DOHH2 (cell line): ENCODE results near the gene TLX2.

Experiments
- H3F3A ChIP-seq: fragments of 200-600 bp; sonication (generic), shearing (Covaris generic); 2 replicates; pipeline ENCODE4 v1.6.0; 2016; ENCODE audit warnings: antibody characterized with exemption, mild to moderate bottlenecking; ENCODE audit not compliant: control insufficient read depth, insufficient read depth
- H3K27ac ChIP-seq: fragments of 200-600 bp; sonication (generic); 2 replicates; pipeline ENCODE4 v1.5.1; 2014; ENCODE audit warnings: low read depth, mild to moderate bottlenecking, low read length, moderate library complexity
- H3K27me3 ChIP-seq: fragments of 200-600 bp; sonication (generic); 2 replicates; pipeline ENCODE4 v1.6.1; 2014; ENCODE audit warnings: mild to moderate bottlenecking, low read length, mixed read lengths; ENCODE audit not compliant: control insufficient read depth
- H3K36me3 ChIP-seq: fragments of 200-600 bp; sonication (generic); 2 replicates; pipeline ENCODE4 v1.6.1; 2014; ENCODE audit warnings: mild to moderate bottlenecking, low read length, moderate library complexity, mixed read lengths; ENCODE audit not compliant: control insufficient read depth
- H3K4me1 ChIP-seq: fragments of 200-600 bp; sonication (generic); 2 replicates; pipeline ENCODE4 v1.6.1; 2014; ENCODE audit warnings: mild to moderate bottlenecking, low read length, mixed read lengths; ENCODE audit not compliant: control insufficient read depth
- H3K4me2 ChIP-seq: fragments of 200-600 bp; sonication (generic); 2 replicates; pipeline ENCODE4 v1.6.0; 2014; ENCODE audit warnings: mild to moderate bottlenecking, low read length, moderate library complexity
- H3K4me3 ChIP-seq: fragments of 200-600 bp; sonication (generic); 2 replicates; pipeline ENCODE4 v1.5.1; 2014; ENCODE audit warnings: mild to moderate bottlenecking, low read length, mixed read lengths
- H3K79me2 ChIP-seq: fragments of 200-600 bp; sonication (generic); 2 replicates; pipeline ENCODE4 v1.6.1; 2014; ENCODE audit warnings: mild to moderate bottlenecking, low read length, mixed read lengths; ENCODE audit not compliant: control insufficient read depth
- H3K9me2 ChIP-seq: fragments of 200-600 bp; sonication (generic); replicated peaks from 2 replicates; pipeline ENCODE4 v1.6.1; 2014; ENCODE audit warnings: mild to moderate bottlenecking, low read length, mixed read lengths; ENCODE audit not compliant: control insufficient read depth
- H3K9me3 ChIP-seq: fragments of 200-600 bp; sonication (generic); 2 replicates; pipeline ENCODE4 v1.6.1; 2014; ENCODE audit warnings: antibody characterized with exemption, low read length, mixed read lengths; ENCODE audit not compliant: control insufficient read depth, insufficient read depth
- H4K20me1 ChIP-seq: fragments of 200-600 bp; sonication (generic); 2 replicates; pipeline ENCODE4 v1.6.0; 2014; ENCODE audit warnings: low read depth, mild to moderate bottlenecking, antibody characterized with exemption, low read length, moderate library complexity; ENCODE audit not compliant: control insufficient read depth, insufficient read depth
- EZH2phosphoT487 ChIP-seq: fragments of 200-600 bp; sonication (generic); IDR thresholded peaks from 2 replicates; pipeline ENCODE4 v1.6.1; 2017; ENCODE audit warnings: borderline replicate concordance, mild to moderate bottlenecking, antibody characterized with exemption, low read length, moderate library complexity, mixed read lengths
- TF ChIP-seq, protein P1 (sequence below): fragments of 200-600 bp; sonication (generic); IDR thresholded peaks from one replicate; pipeline ENCODE4 v1.5.1; 2014; ENCODE audit warnings: antibody characterized with exemption, mild to moderate bottlenecking, low read depth, low read length; ENCODE audit not compliant: poor library complexity, severe bottlenecking

Gene TLX2

DNA sequence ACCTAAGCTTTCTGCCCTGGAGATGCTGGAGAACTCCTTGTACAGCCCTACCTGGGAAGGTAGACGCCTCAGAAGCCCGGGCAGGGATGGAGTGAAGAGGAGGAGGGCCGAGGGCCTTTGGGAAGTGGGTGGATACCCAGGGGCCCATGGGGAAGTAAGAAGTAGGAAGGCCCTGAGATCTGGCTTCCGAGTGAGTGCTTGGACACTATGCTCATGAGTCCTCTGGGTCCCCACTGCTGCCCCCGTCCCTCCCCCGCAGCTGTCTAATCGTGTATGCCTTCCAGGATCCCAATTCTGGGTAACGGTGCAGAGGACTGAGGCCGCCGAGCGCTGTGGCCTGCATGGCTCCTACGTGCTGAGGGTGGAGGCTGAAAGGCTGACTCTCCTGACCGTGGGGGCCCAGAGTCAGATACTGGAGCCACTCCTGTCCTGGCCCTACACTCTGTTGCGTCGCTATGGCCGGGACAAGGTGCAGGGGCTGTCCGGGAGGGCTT lies 41.4 kb downstream of the TLX2 start:
- peak overlapping the region; percentile 87 for H3K4me2 ChIP-seq
- no peaks in the 10 kb centered on the region for H3K9me3 ChIP-seq
- H3K9me2 ChIP-seq, result no peaks in the 10 kb centered on the region
- H3K27me3 ChIP-seq, result peaks cover 12% of the 10 kb centered on the region
- peaks cover 13% of the 10 kb centered on the region for H3K36me3 ChIP-seq
- no peak overlapping the region for H3K27ac ChIP-seq
- peak overlapping the region; percentile 91 for H3K4me3 ChIP-seq
- H3K79me2 ChIP-seq, result peaks cover 17% of the 10 kb centered on the region
- H3F3A ChIP-seq, result no peaks in the 10 kb centered on the region
- no peaks in the 10 kb centered on the region; the same call in 1 of the 2 replicates for H4K20me1 ChIP-seq
- no peak for TF ChIP-seq EZH2phosphoT487
- TF ChIP-seq, protein P1, sequence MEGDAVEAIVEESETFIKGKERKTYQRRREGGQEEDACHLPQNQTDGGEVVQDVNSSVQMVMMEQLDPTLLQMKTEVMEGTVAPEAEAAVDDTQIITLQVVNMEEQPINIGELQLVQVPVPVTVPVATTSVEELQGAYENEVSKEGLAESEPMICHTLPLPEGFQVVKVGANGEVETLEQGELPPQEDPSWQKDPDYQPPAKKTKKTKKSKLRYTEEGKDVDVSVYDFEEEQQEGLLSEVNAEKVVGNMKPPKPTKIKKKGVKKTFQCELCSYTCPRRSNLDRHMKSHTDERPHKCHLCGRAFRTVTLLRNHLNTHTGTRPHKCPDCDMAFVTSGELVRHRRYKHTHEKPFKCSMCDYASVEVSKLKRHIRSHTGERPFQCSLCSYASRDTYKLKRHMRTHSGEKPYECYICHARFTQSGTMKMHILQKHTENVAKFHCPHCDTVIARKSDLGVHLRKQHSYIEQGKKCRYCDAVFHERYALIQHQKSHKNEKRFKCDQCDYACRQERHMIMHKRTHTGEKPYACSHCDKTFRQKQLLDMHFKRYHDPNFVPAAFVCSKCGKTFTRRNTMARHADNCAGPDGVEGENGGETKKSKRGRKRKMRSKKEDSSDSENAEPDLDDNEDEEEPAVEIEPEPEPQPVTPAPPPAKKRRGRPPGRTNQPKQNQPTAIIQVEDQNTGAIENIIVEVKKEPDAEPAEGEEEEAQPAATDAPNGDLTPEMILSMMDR, result no peak
- peaks cover 28% of the 10 kb centered on the region for H3K4me1 ChIP-seq

DNA sequence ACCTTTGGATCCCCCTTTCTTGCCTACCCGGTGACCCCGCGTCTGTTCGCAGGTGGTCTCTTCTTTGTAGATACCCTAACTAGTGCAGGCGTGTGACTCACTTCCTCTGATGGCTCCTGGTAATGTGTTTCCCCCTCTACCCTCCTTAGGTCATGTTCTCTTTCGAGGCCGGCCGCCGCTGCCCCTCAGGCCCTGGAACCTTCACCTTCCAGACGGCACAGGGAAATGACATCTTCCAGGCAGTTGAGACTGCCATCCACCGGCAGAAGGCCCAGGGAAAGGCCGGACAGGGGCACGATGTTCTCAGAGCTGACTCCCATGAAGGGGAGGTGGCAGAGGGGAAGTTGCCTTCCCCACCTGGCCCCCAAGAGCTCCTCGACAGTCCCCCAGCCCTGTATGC lies 41.9 kb downstream of the TLX2 start:
- TF ChIP-seq EZH2phosphoT487, result no peak
- TF ChIP-seq, protein P1, result no peak
- no peaks in the 10 kb centered on the region for H3F3A ChIP-seq
- no peak overlapping the region for H3K27ac ChIP-seq
- H3K4me1 ChIP-seq, result peaks cover 28% of the 10 kb centered on the region
- no peaks in the 10 kb centered on the region for H3K9me2 ChIP-seq
- H3K4me3 ChIP-seq, result no peak overlapping the region; the same call in 1 of the 2 replicates
- peaks cover 13% of the 10 kb centered on the region for H3K27me3 ChIP-seq
- peaks cover 17% of the 10 kb centered on the region for H3K79me2 ChIP-seq
- H3K36me3 ChIP-seq, result peaks cover 13% of the 10 kb centered on the region
- no peaks in the 10 kb centered on the region; the same call in 1 of the 2 replicates for H4K20me1 ChIP-seq
- H3K4me2 ChIP-seq, result peak overlapping the region; percentile 87; the same call in 1 of the 2 replicates
- H3K9me3 ChIP-seq, result no peaks in the 10 kb centered on the region

DNA sequence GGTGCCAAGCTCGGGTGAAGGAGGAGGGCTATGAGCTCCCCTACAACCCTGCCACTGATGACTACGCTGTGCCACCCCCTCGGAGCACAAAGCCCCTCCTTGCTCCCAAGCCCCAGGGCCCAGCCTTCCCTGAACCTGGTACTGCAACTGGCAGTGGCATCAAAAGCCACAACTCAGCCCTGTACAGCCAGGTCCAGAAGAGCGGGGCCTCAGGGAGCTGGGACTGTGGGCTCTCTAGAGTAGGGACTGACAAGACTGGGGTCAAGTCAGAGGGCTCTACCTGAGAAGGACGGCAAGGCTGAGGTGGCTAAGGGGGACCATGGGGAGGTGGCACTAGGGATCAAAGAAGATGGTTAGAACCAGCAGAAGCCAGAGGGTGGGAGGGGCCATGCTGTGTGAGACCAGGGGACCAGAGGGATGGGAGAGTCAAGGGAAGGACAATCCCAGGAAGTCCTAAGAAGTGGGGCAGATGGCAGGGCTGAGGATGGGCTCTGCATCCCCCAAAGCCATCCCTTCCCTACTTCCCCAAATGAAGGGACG lies 42.7 kb downstream of the TLX2 start:
- TF ChIP-seq, protein P1, result no peak
- no peak for TF ChIP-seq EZH2phosphoT487
- Histone ChIP-seq H3K4me3 (no peak overlapping the region), H3F3A (no peaks in the 10 kb centered on the region), H3K79me2 (peaks cover 17% of the 10 kb centered on the region), H3K27ac (no peak overlapping the region), H3K9me2 (no peaks in the 10 kb centered on the region), H4K20me1 (no peaks in the 10 kb centered on the region; the same call in 1 of the 2 replicates), H3K4me2 (no peak overlapping the region), H3K27me3 (peaks cover 14% of the 10 kb centered on the region), H3K4me1 (peaks cover 28% of the 10 kb centered on the region), H3K36me3 (peaks cover 13% of the 10 kb centered on the region), H3K9me3 (no peaks in the 10 kb centered on the region)
